ENCODE measurements around the gene CSH2.

CSH2 gene

DNA sequence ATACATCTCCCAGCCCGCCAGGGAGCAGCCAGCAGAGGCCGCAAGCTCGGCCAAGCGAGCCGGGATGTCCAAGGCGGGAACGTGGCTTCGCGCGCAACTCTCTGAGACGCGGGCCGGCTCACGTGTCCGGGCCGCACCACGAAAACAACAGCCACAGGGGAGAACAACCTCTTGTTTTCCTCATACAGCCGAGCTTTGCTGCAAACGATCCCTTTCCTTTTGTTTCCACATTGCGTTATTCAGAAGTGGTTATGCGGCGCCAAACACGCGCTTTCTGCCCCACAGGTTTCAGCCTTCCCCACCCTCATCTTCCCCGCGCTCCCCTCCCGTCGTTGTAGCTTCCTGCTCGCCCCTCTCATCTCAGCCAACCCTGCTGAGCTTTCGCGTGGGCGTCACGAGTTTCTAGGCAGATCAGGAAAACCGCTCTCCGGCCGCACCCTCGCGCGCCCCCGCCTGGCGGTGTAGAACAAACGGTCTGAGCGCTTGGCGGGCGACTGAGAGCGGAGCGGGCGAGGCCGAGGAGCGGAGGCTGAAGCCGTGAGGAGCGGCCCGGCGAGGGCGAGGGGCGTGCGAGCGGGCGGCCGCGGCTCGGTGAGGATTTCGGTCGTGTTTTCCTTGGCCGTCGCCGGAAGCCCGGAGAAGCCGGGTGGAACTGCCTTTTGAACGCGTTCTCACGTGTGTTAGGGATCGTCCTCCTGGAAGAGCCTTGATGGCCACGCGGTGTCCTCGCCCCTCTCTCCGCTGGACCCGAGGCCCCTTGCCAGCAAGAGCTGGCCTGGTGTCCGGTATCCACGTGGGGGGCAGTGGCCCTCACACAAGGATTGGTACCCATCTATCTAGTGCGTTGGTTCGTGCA is 24.4 kb downstream of the CSH2 start:
- peak; percentile 54 for DNase-seq

DNA sequence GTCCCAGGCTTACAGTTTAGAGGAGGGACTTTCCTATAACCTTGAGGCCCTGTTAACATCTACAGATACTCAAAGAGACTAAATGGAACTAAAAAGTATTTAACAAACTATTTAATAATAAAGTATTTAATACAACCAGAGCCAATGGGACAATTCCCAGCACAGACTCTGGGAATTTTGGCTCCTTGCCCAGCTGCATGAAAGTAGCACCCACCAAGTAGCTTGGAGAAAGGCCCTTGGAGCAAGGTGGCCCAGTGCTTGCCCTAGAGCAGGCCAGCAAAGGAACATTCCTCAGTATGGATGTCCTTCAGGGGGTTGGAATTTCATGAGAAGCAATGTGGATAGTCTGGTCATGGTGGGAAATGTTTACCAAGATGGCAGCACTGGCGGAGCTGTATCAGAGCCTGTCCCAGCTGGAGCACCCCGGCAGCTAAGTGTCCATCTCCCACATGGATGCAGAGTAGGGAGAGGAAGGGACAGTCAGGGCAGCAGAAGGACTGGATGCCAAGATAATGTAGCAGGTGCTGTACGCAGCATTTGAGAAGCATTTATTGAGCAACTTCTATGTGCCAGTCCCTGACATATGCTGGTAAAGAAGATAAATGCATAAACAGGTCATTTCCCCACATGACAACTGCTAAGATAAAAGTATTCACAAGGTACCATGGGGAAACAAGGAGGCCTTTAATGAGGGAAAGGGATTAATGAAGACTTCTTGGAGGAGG is 25.8 kb downstream of the CSH2 start:
- DNase-seq, result no peak

DNA sequence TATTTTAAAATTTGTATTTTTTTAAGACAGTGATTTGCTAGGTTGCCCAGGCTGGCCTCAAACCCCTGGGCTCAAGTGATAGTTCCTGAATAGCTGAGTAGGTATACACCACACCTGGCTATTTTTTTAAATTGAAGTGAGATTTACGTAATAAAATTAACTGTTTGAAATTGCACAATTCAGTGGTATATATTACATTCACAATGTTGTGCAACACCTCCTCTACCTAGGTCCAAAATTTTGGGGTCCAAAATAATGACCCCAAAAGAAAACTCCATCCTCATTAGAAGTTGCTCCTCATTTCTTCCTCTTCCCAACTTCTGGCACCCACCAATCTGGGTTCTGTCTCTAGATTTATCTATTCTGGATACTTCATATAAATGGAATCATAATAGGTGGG is 28.0 kb downstream of the CSH2 start:
- no peak for DNase-seq

DNA sequence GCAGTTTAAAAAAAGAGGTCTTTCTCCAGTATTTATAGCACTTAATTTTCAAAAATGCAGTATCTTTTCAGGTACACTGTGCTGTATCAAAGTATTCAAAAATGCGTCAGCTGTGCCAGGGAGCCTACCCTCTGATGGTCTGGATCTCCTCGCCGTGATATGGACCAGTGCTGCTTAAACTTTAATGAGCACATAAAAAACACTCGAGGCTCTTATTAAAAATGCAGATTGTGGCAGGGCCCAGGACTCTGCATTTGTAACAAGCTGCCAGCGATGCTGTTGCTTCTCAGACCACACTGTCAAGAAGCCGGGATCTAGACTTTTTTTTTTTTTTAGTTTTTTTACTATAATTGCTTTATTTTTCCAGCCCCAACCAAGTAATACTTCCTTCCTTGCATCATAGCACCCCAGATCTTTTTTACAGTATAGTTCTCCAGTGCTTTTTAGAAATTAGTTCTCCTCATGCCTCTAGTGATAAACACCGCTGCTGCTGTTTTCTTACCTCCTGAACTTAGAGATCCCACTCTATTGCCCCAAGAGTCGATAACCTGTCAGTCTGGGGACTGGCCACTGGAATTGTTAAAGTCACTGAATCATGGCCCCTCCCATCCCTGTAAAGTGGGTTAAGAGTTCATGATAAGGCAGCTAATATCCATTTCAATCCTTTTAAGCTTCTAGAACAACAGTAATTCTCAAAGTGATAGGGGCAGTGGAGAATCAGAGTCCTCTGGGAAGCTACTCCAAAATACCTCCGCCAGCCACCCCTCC is 29.4 kb downstream of the CSH2 start:
- no peak for DNase-seq

DNA sequence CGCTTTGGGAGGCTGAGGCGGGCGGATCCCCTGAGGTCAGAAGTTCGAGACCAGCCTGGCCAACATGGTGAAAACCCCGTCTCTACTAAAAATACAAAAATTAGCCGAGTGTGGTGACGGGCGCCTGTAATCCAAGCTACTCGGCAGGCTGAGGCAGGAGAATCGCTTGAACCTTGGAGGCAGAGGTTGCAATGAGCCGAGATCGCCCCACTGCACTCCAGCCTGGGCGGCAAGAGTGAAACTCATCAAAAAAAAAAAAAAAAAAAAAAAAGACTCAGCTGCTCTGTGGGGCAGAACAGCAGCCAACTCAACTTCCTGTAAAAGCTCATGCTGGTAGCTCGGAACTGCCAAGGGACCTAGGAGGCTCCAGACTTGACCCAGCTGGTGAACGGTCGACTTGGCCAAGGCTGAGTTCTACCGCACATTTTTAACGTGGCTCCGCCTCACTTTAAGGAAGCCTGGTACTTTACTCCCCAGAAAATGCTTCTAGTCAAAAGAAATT is 30.0 kb downstream of the CSH2 start:
- DNase-seq, result peak; percentile 38

DNA sequence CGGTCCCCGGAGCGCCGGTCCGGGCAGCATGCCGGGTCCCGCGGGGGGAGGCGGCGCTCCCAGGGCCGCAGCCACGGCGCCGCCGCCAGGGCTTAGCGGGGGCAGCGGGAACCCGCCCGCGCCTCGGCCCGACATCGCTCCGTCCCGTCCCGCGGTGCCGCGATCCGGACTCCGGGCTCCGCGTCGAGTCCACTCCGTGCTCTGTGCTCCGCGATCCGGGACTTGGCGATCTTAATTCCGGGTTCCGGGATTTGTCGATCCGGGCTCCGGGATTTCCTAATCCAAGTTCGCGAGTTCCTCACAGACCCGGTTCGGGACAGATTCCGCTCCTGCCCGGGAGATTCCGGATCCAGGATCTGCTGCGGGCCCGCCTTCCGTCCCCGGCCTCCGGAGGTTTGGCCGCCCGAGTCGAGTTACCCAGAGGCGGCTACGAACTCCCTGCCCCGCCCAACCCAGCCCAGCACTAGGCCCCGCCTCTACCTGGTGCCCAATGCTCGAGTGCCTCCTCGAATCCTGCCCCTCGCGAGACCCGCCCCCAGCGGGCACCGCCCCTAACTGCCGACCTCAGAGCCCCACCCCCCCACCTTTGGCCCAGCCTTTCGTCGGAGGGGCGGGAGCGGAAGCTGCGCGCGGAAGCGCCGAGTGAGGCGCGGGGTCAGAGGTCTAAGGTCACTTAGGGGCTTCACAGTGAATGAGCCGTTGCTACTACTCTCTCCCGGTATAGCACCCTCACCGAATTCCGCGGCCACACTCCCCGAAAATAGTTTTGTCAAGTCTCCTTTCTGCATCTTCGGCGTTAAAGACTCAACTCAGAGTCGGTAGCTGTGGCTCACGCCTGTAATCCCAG is 30.7 kb downstream of the CSH2 start, which contains the start of gene SMARCD2:
SMARCD2 (minus strand) TSS at position 146 of the 847 bp plus-strand sequence; CDS start at position 135, 11 bp downstream.
- DNase-seq, result peak; percentile 98

DNA sequence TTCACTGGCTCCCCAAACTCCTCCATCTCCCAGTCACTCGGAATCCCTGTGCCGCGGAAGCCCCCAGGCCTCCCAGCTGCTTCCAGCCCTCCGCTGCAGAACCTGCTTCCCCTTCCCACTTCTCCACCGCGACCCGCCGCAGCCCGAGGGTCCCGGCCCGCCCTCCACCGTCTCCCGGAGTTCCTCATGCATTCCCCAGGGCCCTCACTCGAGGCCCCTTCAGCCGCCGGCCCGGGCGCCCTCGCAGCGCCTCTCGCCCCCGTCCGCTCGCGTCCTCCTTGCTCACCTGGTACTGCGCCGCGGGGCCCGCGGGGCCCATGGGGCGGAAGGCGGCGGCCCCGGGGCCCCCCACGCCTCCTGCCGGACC is 31.3 kb downstream of the CSH2 start:
- DNase-seq, result no peak

DNA sequence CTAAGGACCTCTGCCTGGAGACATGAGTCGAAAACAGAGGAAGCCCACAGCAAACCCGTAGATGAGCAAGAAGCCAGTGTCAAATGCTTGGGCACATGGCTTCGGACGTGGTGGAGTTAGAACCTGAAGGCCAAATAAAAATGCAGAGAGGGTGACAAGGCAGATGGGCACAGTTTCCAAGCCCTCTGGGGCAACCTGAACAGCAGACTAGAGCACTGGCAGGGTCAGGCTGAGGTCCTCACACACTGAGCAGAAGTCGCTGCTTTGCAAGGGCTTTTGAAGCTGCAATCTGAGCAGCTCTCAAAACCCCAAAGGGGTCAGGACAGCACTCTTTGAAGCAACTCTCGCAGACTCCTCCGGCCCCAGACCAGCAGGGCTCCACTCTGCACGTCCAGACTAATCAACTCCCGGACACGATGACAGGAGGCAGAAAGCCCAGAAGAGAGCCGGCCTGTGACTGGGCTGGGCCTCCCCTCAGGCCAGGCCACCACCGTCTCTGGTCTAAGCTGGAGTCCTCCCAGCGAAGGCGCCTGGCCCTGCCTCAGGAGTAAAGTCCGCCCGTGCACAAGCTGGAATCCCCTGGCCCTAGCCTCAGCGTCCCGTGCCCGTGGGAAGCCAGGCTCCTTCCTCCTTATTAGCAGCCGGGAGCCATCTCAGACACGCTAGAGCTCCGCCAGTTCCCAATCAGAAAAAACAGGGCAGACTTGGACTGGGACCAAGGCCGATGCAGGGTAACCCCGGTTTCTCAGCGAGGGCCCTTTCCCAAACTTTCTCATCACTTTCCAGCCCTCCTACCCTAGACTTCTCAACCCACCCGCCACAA is 31.9 kb downstream of the CSH2 start:
- DNase-seq, result peak; percentile 13

DNA sequence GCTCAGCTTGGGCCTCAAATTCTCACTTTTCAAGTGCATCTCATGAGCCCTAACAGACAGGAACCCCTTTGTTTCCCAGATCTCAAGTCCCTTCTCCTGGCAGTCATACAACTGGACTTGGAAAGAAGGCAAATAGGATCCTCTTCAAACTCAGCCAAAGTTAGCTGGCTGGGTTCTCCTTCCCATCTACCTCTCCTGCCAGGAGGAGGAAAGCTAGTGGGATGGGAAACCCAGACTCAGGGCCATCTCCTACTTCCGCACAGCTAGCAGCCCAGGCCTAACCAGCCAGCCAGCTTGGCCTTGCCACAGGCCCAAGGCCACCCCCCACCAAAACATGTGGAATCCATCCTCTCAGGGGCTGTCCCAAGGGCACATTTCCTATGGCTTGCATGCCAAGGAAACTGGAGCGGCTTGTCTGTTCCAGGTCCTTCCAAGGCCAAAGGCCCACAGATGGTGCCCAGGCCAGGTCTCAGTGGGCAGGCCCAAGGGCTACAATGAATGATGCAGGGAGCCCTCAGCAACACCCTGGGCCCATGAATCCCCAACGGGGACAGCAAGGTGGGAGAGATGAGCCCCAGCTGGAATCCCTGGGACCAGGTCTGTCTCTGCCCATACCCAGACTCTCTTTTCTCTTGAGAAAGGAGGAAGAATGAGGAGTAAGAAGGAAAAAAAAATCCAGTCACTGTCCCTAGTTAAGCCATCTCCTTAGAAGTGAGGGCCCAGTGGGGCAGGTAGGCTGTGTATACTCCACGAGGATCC is 32.7 kb downstream of the CSH2 start:
- DNase-seq, result no peak

DNA sequence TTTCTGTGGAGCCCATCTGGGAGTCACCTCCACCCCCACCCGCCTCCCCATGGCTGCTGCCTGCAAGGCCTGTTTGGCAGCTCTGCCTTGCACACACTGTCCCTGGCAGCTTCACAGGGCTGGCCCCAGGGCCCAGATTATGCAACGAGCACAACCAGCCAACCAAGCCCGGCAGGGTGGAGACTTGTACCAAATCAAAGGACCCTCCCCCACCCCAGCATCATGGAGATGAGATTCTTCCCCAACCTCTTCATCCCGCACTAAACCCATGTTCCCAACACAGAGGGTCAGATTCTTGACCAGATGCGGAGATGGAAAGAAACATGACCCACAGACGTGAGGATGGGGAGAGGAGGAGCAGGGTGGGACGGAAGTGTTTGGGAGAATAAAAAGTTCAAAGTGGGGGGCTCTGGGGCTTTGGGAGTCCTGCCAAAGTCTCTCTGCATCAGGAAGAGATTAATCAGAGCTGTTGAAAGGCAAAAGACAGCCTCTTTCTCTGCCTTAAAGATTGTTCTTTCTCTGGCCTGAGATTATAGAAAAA is 34.8 kb downstream of the CSH2 start:
- peak; percentile 26 for DNase-seq

DNA sequence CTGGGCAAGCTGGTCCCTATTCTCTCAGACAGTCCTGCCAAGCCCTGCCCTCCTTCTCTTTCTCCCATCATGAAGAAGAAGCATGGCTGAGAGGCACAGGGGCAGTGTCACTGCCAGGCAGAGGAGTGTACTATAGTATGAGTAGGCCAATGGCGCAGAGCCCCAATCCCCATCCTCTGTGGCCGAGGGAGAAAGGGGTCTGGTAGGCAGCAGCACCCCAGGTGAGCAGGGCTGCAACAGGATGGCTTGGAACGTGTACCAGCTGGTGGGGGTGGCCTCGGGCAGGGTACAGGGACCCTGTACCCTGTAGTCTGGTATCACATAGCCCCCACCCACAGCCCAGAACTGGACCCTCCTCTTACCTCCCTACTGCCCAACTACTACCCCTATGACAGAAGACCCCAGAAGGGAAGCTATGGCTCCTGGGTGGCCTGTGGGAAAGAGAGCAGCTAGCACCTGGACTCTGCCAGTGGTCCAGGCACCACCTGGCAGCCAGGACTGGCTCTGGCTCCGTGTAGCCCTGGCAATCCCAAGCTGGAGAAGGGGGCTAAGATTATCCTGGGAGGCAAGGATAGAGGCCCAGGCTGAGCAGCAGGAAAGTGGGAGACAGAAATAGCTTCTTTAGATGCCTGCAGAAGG is 35.4 kb downstream of the CSH2 start:
- DNase-seq, result no peak

DNA sequence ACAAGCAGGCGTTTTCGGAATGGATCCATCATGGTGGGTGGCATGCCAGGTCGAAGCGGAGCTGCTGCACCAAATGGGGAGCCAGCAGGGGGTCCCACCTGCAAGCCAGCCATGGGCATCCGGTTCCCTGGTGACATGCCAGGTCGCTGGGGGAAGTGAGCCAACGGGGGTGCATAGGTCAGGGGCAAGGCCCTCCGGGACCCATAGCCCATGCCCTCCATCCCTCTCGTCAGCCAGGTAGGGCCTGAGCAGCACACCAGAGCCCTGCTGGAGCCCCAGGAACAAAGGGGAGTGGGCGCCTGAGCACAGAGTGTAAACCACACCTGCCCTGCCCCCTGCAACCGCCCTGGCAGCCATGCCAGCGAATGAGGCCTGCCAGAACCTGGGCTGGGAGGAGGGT is 36.0 kb downstream of the CSH2 start:
- no peak for DNase-seq

DNA sequence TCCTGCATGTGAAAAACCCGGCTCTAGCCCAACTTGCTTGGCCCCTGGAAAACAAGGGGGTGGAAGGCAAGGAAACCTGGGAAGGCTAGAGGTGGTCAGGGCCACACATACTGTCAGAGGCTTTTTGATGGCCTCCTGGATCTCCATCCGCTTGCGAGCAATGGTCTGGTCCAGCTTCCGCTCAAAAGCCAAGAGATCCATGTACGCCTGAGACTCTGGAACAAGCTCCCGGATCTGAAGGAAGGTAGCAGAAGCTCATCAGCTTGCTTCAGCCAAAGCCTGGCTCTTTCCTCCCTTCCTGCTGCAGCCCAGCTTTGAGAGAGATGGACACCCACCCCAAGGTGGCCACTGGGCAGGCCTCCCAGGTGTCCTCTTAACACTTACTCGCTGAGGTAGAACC is 36.7 kb downstream of the CSH2 start:
- no peak for DNase-seq

DNA sequence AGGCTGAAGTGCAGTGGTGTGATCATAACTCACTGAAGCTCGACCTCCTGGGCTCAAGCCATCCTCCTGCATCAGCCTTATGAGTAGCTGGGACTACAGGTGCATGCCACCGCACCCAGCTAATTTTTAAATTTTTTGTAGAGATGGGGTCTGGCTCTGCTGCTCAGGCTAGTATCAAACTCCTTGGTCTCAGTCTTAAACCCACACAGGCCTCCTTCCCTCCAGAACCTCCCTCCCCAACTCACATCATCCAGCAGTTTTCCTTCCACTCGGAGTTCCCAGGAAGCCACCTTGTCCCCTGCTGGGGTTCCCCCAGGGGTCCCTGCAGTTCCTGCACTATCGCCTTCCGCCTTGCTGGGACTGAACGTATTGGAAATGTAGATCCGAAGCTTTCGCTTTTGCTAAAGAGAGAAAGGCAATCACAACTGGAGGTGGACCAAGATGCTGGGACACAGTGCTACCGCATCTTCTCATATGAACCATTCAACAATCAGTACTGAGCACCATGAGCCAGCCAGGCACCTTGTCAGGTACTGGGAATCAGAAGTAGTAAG is 38.2 kb downstream of the CSH2 start:
- DNase-seq, result no peak

DNA sequence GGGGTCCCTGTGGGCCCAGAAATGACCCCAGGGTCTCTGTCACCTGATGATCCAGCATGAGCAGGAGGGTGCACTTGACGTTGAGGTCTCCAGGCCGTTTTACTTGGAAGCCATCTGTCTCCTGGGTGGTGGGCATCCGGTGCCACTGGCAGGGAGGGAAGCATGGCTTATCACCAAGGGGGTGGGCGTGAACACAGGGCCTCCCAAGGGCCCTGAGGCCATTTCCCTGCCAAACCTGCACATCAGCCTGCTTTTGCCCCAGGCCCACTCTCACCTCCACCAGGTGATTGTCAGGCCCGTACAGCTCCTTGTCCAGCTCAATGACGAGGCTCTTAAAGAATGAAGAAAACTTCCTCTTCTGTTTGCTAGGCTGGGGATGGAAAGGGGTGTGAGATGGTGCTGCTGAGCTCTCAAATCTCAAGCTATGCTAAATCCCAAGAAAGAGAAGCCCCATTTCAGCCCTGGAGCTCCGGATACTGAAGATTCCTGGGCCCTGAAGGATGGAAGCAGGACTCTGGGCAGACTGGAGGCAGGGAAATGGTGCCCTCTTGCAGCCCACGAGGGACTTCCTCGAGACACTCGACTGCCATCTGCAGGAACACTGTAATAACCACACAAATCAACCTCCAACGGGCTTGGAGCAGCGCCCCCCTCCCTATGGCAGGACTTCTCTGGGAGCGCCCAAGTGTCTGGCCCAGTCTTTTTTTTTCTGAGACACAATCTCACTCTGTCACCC is 38.9 kb downstream of the CSH2 start:
- DNase-seq, result peak; percentile 68

DNA sequence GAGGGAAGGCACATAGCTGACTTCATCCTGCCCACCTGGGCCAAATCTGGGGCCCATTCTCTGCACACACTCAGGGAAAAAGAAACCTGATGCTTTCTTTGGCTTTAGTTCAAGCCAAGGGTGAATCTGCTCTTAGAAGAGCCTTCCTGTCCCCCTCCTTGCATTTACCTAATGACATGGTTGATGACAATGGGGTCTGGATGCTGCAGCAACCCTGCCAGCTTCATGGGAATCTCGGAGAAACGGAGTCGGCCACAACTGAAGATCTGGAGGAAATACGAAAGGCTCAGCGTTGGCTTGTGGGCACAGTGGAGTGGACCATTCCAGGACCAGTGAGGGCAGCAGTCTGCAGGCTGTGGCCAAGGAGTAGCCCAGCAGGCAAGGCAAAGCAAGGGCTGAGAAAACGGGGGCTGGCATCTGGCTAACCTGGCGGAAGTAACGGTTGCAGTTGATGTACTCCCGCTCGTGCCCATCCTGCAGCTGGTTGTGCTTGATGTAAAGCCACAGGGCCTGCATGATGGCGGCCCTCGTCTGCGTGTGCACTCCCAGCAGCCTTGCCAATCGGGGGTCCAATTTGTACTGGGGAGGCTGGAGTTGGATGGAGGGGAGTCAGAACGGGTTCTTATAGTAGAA is 39.6 kb downstream of the CSH2 start:
- DNase-seq, result no peak

DNA sequence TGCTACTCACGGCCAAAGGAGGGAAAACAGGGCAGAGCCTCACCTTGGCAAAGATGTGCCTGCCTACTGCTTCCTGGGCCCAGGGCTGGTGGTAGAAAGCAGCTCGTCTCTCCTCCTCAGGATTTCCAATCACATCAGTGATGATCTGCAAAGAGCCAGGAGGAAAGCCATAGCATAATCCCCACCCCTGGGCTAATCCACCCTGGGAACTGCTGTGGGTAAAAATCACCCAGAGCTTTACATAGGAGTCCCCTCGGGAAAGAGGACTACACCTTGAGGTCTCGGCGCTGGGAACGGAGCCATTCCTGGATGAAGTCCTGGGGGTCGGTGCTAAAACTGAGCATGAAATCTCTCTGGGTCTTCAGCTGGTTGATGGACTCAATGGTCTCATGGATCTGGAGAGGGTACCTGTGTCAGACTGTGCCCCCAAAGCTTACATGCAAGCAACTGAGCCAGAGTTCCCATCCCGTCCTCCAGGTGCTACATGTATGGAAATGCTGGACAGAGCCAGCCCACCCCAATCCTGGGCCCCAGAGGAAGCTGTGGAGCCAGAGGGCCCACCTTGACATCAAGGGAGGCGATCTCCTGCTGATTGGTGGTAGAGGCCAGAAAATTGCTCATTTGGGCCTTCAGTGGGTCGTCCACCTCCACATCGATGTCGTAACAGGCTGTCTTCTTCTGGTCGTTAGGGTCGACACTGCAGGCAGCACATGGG is 40.3 kb downstream of the CSH2 start:
- DNase-seq, result no peak

DNA sequence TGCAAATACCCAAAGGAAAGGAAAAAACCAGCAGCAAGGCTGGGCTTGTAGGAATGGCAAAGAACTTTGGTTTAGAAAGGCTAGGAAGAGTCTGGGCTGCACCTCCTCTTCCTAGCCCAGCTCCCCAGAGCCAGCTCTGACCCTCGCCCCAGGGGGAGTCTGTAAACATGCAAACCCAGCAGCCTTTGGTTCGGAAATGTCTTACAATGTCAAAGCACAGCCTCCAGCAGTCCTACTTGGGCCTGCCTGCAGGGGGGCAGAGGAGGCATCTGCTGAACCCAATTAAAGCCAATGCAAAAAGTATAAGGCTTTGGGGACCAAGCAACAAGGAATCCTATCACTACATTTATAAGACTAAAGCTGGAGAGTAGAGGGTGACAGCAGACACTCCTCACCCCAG is 41.0 kb downstream of the CSH2 start:
- no peak for DNase-seq

Data from NCI-H226 (cell line).